HepG2 (cell line): ENCODE data around the gene LDB3. TPM values are rescaled to one million over a fixed set of nuclear protein-coding genes. Genes with fewer than 3 reads are reported as not detected.

Experiments used
- ATAC-seq: fragments of 200-7000 bp; cut with Tn5 transposase; 3 replicates; pipeline ENCODE4 v1.9.1; 2020; ENCODE audit warnings: mild to moderate bottlenecking, moderate library complexity
- BruUV-seq: library from RNA; stranded (reverse); fragments of 400-500 nt; replicated peaks from 2 replicates; lab custom pipeline; 2021; lab: Mats Ljungman, UMichigan
- CTCF ChIA-PET: fragments of 300-600 bp; formaldehyde crosslinking; extraction: SDS; loops from one replicate; lab custom pipeline; 2021; ENCODE audit warnings: low total read pairs, inconsistent platforms, low intra/inter-chr PET ratio; lab: Yijun Ruan, JAX
- POLR2A ChIA-PET: fragments of 350-600 bp; sonication (Branson Sonifier 250); formaldehyde crosslinking; loops from one replicate; lab custom pipeline; 2020; ENCODE audit warnings: antibody characterized with exemption, inconsistent platforms; lab: Yijun Ruan, JAX
- DNase-seq: peaks from one replicate; pipeline ENCODE4 v3.0.0-alpha.2; 2015; ENCODE audit warnings: low spot score
- FAIRE-seq: peaks from 3 replicates; lab custom pipeline; 2011; peaks lifted over from hg19 to GRCh38; lab: Jason Lieb, UNC
- H2AFZ ChIP-seq: one replicate; pipeline ENCODE4 v1.6.1; 2011; ENCODE audit warnings: low read length, inconsistent platforms
- H3K27ac ChIP-seq: fragments of 300-600 bp; 3 replicates; pipeline ENCODE4 v1.8.0; 2011; ENCODE audit warnings: mixed run types, mild to moderate bottlenecking, mixed read lengths, low read length, inconsistent platforms; ENCODE audit not compliant: insufficient read depth; ENCODE audit errors: extremely low read length
- H3K27me3 ChIP-seq, 2 experiments: fragments of 200-600 bp in 1 of 2; 2 replicates in 1 of 2; 3 replicates in 1 of 2; pipeline versions ENCODE4 v1.6.0 to v1.8.0; 2011; ENCODE audit warnings: low read length in 2 of 2, mild to moderate bottlenecking in 2 of 2, moderate library complexity in 2 of 2, inconsistent platforms in 1 of 2; ENCODE audit not compliant: insufficient read depth in 2 of 2, control insufficient read depth in 1 of 2
- H3K36me3 ChIP-seq, 2 experiments: fragments of 200-600 bp in 1 of 2; replicated peaks in 1 of 2; 2 replicates in 1 of 2; 3 replicates in 1 of 2; pipeline versions ENCODE4 v1.5.1 to v1.8.0; 2011; ENCODE audit warnings: low read length in 2 of 2, inconsistent platforms in 1 of 2; ENCODE audit not compliant: insufficient read depth in 2 of 2, control insufficient read depth in 1 of 2
- H3K4me1 ChIP-seq: 2 replicates; pipeline ENCODE4 v1.5.1; 2012; ENCODE audit warnings: low read length, inconsistent platforms; ENCODE audit not compliant: insufficient read depth
- H3K4me2 ChIP-seq: 2 replicates; pipeline ENCODE4 v1.6.0; 2011; ENCODE audit warnings: low read depth, low read length, inconsistent platforms
- H3K4me3 ChIP-seq, 3 experiments: fragments of 200-600 bp in 1 of 3; sonication (generic), shearing (Covaris generic) in 1 of 3; replicated peaks in 1 of 3; 2 replicates each; pipeline ENCODE4 v1.5.1; 2011 to 2016; ENCODE audit warnings: low read length in 3 of 3, inconsistent platforms in 2 of 3, low read depth in 2 of 3, mild to moderate bottlenecking in 2 of 3, control low read depth in 1 of 3, mixed read lengths in 1 of 3; ENCODE audit not compliant: insufficient read depth in 1 of 3
- H3K79me2 ChIP-seq: one replicate; pipeline ENCODE4 v1.6.1; 2011; ENCODE audit warnings: low read length, inconsistent platforms; ENCODE audit not compliant: insufficient read depth
- H3K9ac ChIP-seq: 2 replicates; pipeline ENCODE4 v1.6.0; 2011; ENCODE audit warnings: mild to moderate bottlenecking, low read depth, low read length, inconsistent platforms; ENCODE audit not compliant: insufficient read depth
- H3K9me3 ChIP-seq: 2 replicates; pipeline ENCODE4 v1.5.1; 2012; ENCODE audit warnings: mild to moderate bottlenecking, low read length
- H4K20me1 ChIP-seq: 2 replicates; pipeline ENCODE4 v1.6.0; 2011; ENCODE audit warnings: inconsistent platforms, mild to moderate bottlenecking, low read length, moderate library complexity; ENCODE audit not compliant: insufficient read depth
- ASH2L ChIP-seq: fragments of 300-600, 200-600 bp; sonication (generic); IDR thresholded peaks from 2 replicates; pipeline ENCODE4 v1.7.0; 2017; ENCODE audit warnings: low read depth, mild to moderate bottlenecking, moderate library complexity, mixed read lengths, low read length; ENCODE audit not compliant: insufficient read length
- BORCS8-MEF2B ChIP-seq: sonication (generic); formaldehyde crosslinking; IDR thresholded peaks from 2 replicates; pipeline ENCODE4 v1.8.0; 2022; ENCODE audit warnings: mild to moderate bottlenecking, missing genetic modification reagents
- CBX2 ChIP-seq, 2 experiments: fragments of 200-600 bp in 1 of 2; sonication (generic); formaldehyde crosslinking in 1 of 2; IDR thresholded peaks; 2 replicates each; pipeline versions ENCODE4 v1.7.0 to v1.8.1; 2018 to 2022; ENCODE audit warnings: low read depth in 2 of 2, low read length in 1 of 2, mild to moderate bottlenecking in 1 of 2, missing genetic modification reagents in 1 of 2
- CREM ChIP-seq, 2 experiments: sonication (generic) in 1 of 2; formaldehyde crosslinking in 1 of 2; IDR thresholded peaks; 2 replicates each; pipeline versions ENCODE4 v1.4.0 to v1.6.1; 2016 to 2020; ENCODE audit warnings: antibody characterized with exemption in 1 of 2, mild to moderate bottlenecking in 1 of 2, missing genetic modification reagents in 1 of 2
- ELF4 ChIP-seq: sonication (generic); formaldehyde crosslinking; IDR thresholded peaks from 2 replicates; pipeline ENCODE4 v1.5.0; 2020; ENCODE audit warnings: missing genetic modification reagents, mild to moderate bottlenecking, moderate library complexity, borderline replicate concordance
- FOXC1 ChIP-seq: sonication (generic); formaldehyde crosslinking; IDR thresholded peaks from 2 replicates; pipeline ENCODE4 v1.8.0; 2022; ENCODE audit warnings: mild to moderate bottlenecking, missing genetic modification reagents, borderline replicate concordance
- HMGXB4 ChIP-seq, 2 experiments: sonication (generic) in 1 of 2; formaldehyde crosslinking in 1 of 2; IDR thresholded peaks; 2 replicates each; pipeline versions ENCODE4 v1.4.0 to v1.6.1; 2018 to 2020; ENCODE audit warnings: missing genetic modification reagents in 2 of 2, borderline replicate concordance in 1 of 2, low read depth in 1 of 2, mild to moderate bottlenecking in 1 of 2, missing biosample characterization in 1 of 2
- MED8 ChIP-seq: sonication (generic); formaldehyde crosslinking; IDR thresholded peaks from 2 replicates; pipeline ENCODE4 v1.8.1; 2023; ENCODE audit warnings: mild to moderate bottlenecking, missing genetic modification reagents; ENCODE audit not compliant: insufficient replicate concordance
- MEIS1 ChIP-seq: sonication (generic); formaldehyde crosslinking; IDR thresholded peaks from 2 replicates; pipeline ENCODE4 v1.9.0; 2021; ENCODE audit warnings: mild to moderate bottlenecking, missing genetic modification reagents, moderate library complexity, borderline replicate concordance
- PHF21A ChIP-seq: sonication (generic); formaldehyde crosslinking; IDR thresholded peaks from 2 replicates; pipeline ENCODE4 v1.5.0; 2020; ENCODE audit warnings: mild to moderate bottlenecking, missing genetic modification reagents
- ZKSCAN8 ChIP-seq: IDR thresholded peaks from 2 replicates; pipeline ENCODE4 v1.6.1; 2016; ENCODE audit warnings: borderline replicate concordance, missing genetic modification reagents, missing compliant biosample characterization
- ZNF276 ChIP-seq: sonication (generic); formaldehyde crosslinking; IDR thresholded peaks from 2 replicates; pipeline ENCODE4 v1.4.0; 2020; ENCODE audit warnings: mild to moderate bottlenecking, low read depth, missing genetic modification reagents
- ZNF30 ChIP-seq: sonication (generic); formaldehyde crosslinking; IDR thresholded peaks from 2 replicates; pipeline ENCODE4 v1.5.0; 2020; ENCODE audit warnings: mild to moderate bottlenecking, missing genetic modification reagents
- ZNF510 ChIP-seq: sonication (generic); formaldehyde crosslinking; IDR thresholded peaks from 2 replicates; pipeline ENCODE4 v1.4.0; 2020; ENCODE audit warnings: low read depth, mild to moderate bottlenecking, missing genetic modification reagents
- ZNF816 ChIP-seq: sonication (generic); formaldehyde crosslinking; IDR thresholded peaks from 2 replicates; pipeline ENCODE4 v1.8.0; 2022; ENCODE audit warnings: missing genetic modification reagents, mild to moderate bottlenecking, borderline replicate concordance
- ZZZ3 ChIP-seq: sonication (generic); formaldehyde crosslinking; IDR thresholded peaks from 2 replicates; pipeline ENCODE4 v1.4.0; 2020; ENCODE audit warnings: missing genetic modification reagents, mild to moderate bottlenecking, borderline replicate concordance
- WGBS: methylation state at CpG from one replicate; pipeline ENCODE4 v1.1.6; 2017; ENCODE audit warnings: low lambda C conversion rate; 5-methylcytosine and 5-hydroxymethylcytosine counted together
- in situ Hi-C: cut with HindIII; loops from 2 replicates; pipeline ENCODE4 v1.10.0; 2017; ENCODE audit warnings: low pct_unique_long_range_greater_than_20kb; ENCODE audit not compliant: extremely low pct_ligation_motif_present
- intact Hi-C: fragments of 100-400 bp; cut with micrococcal nuclease; formaldehyde crosslinking; loops from one replicate; pipeline ENCODE4 v1.10.0; 2022; ENCODE audit not compliant: unreplicated experiment
- polyA plus RNA-seq, 8 experiments: library from polyadenylated mRNA; depleted of rRNA in 3 of 8; stranded (reverse) in 7 of 8; unstranded in 1 of 8; fragments of >200 nt; fragmentation: Illumina TruSeq in 4 of 8; extraction: Trizol in 4 of 8; gene quantifications; 2 replicates each; pipeline versions ENCODE4 v1.2.1 to v1.2.3, GENCODE V29; 2011 to 2016; ENCODE audit warnings: low read depth in 4 of 8, missing spikeins in 1 of 8, mixed read lengths in 1 of 8; ENCODE audit not compliant: insufficient read depth in 1 of 8
- total RNA-seq, 5 experiments: library from RNA; depleted of rRNA; stranded (reverse); fragments of >200 nt; fragmentation: Illumina TruSeq; extraction: Trizol; gene quantifications; 2 replicates each; pipeline ENCODE4 v1.2.3, GENCODE V29; 2016; ENCODE audit warnings: low read depth in 1 of 5

Gene LDB3
- total and polyA plus RNA-seq, 2 of the 13 experiments (the other 11 are each of a cell fraction or from before 2014, with no cell fraction given) = not detected

GRCh38 chr10:86758189-86759072, 90.1 kb downstream of the LDB3 start:
- Histone ChIP-seq H3K36me3 (no peaks in the 10 kb centered on the region), H3K9me3 (no peaks in the 10 kb centered on the region), H3K79me2 (peaks cover 68% of the 10 kb centered on the region), H3K4me1 (peaks cover 53% of the 10 kb centered on the region), H3K27me3 (no peaks in the 10 kb centered on the region; a peak in 1 of 5 replicates), H3K4me2 (peak overlapping the region; percentile 79), H3K27ac (peak overlapping the region; percentile 83), H3K9ac (peak overlapping the region; percentile 84), H3K4me3 (peak overlapping the region; percentile 82 to 94 (median 86)), H4K20me1 (peaks cover 25% of the 10 kb centered on the region), H2AFZ (no peak overlapping the region)
- DNase-seq (peak; percentile 28), FAIRE-seq (peak; percentile 28), ATAC-seq (no peak)
- intact Hi-C loops = loop anchor here (2.0 to 5.0 kb wide), 2 partner anchors 16 to 139 kb away; no protein-coding TSS in a partner anchor
- in situ Hi-C loops = no loop called here
- WGBS = 4% methylated on average over 9 of the region's 9 CpGs
- ChIA-PET POLR2A (interaction anchor here (0.7 to 3.1 kb wide), 3 partner anchors 12 to 46 kb away, joined by 3 to 15 read pairs (median 4); no protein-coding TSS in a partner anchor), CTCF (no interaction called here)
- BruUV-seq = no TSS peak
- TF ChIP-seq CREM (IDR thresholded peaks at IDR 0.05) = no peak
- no peak for TF ChIP-seq CREM (CRISPR knock-in tag; IDR thresholded peaks at IDR 0.05)
- TF ChIP-seq PHF21A (CRISPR knock-in tag) = no peak
- no peak for TF ChIP-seq MED8 (CRISPR knock-in tag)
- TF ChIP-seq HMGXB4 (CRISPR knock-in tag; IDR thresholded peaks at IDR 0.05; ENCODE audit: borderline replicate concordance in 1 of 2, low read depth in 1 of 2) = peak in 1 of 2 experiments; percentile 39; a peak in 1 of 4 replicates
- peak; percentile 85; the same call in 1 of the 2 replicates for TF ChIP-seq ZNF276 (CRISPR knock-in tag)
- no peak for TF ChIP-seq ELF4 (CRISPR knock-in tag)
- TF ChIP-seq MEIS1 (CRISPR knock-in tag) = no peak
- TF ChIP-seq ASH2L = peak; percentile 18
- TF ChIP-seq ZNF30 (CRISPR knock-in tag) = no peak
- TF ChIP-seq ZNF510 (CRISPR knock-in tag) = no peak
- TF ChIP-seq CBX2 (IDR thresholded peaks at IDR 0.05; ENCODE audit: low read depth, low read length) = no peak
- no peak for TF ChIP-seq CBX2 (CRISPR knock-in tag; IDR thresholded peaks at IDR 0.05; ENCODE audit: low read depth)
- TF ChIP-seq ZZZ3 = no peak
- no peak for TF ChIP-seq FOXC1 (CRISPR knock-in tag)
- no peak for TF ChIP-seq ZKSCAN8 (CRISPR knock-in tag)
- no peak for TF ChIP-seq BORCS8-MEF2B (CRISPR knock-in tag)
- no peak for TF ChIP-seq ZNF816 (CRISPR knock-in tag)
